Activated naive CD8-positive, alpha-beta T cell (primary cell): ENCODE data around the gene CACNA1B.

ENCODE experiments used
- H3K27ac Mint-ChIP-seq: one replicate; pipeline ENCODE4 v1.8.0; 2021; ENCODE audit warnings: mixed read lengths
- H3K27me3 Mint-ChIP-seq: one replicate; pipeline ENCODE4 v1.8.0; 2021; ENCODE audit warnings: mixed read lengths
- H3K36me3 Mint-ChIP-seq: one replicate; pipeline ENCODE4 v1.8.0; 2021; ENCODE audit warnings: mixed read lengths
- H3K4me1 Mint-ChIP-seq: one replicate; pipeline ENCODE4 v1.8.0; 2021; ENCODE audit warnings: low read depth, mixed read lengths
- H3K4me3 Mint-ChIP-seq: one replicate; pipeline ENCODE4 v1.8.0; 2021; ENCODE audit warnings: mild to moderate bottlenecking, mixed read lengths
- H3K9me3 Mint-ChIP-seq: one replicate; pipeline ENCODE4 v1.8.0; 2021; ENCODE audit warnings: low read depth, mixed read lengths

The CACNA1B gene

DNA sequence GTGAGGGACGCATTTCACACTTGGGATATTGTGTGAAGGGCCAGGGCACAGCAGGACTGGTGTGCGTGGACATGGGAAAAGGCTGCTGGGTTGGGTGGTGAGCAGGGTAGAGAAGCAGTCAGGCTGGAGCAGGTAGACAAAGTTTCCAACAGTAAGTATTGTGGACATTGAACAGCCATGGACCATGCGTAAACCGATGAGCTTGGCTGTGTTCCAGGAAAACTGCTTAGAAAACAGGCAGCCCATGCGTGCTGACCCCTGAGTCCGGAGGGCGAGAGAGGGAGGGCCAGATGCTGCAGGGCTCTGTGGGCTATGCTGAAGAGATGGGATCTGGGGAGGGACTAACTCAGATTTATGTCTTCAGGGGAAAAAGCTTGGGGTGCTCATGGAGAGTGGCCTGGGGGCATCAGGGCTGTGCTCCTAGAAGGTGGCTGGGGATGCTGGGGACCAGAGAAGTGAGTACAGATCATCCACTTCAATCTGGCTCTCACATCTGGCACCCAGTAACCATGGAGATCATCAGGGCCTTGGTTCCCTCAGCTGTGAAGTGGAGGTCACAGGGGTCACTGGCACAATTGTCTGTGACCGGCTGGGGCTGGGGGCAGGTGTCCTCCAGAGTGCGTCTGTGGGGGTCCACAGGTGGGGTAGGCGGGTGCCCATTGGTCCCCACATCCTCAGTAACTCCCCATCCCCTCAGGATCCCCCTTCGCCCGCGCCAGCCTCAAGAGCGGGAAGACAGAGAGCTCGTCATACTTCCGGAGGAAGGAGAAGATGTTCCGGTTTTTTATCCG is 93.3 kb downstream of the CACNA1B start:
- Mint-ChIP-seq H3K27ac (no peak overlapping the region), H3K36me3 (no peaks in the 10 kb centered on the region), H3K27me3 (peaks cover 4% of the 10 kb centered on the region), H3K4me1 (no peaks in the 10 kb centered on the region), H3K4me3 (no peak overlapping the region), H3K9me3 (no peaks in the 10 kb centered on the region)

DNA sequence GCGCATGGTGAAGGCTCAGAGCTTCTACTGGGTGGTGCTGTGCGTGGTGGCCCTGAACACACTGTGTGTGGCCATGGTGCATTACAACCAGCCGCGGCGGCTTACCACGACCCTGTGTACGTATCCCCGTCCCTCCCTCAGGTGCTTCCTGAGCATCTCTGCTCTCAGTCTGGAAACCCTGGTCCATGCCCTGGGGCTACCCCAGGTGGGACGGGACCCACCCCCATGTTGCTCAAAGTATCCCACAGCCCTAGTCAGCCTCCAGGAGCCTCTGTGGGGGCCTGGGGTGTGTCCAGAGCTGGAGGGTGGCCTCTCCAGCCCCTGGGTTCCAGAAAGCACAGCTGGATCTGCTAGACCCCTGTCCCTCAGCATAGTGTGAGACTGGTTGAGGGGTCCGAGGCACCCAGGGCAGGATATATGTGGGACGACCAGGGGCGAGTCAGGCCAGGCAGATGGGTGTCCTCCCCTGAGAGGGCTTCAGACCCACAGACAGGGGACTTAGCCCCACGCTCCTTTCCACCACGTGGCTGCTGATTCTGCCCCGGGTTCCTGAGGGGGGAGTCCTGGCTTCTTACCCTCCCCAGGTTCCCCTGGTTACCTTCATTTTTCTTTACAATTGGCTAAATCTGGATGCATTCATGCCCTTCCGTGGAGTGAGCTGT is 94.0 kb downstream of the CACNA1B start:
- peaks cover 4% of the 10 kb centered on the region for H3K27me3 Mint-ChIP-seq
- no peak overlapping the region for H3K27ac Mint-ChIP-seq
- no peaks in the 10 kb centered on the region for H3K9me3 Mint-ChIP-seq
- no peak overlapping the region for H3K4me3 Mint-ChIP-seq
- H3K4me1 Mint-ChIP-seq = no peaks in the 10 kb centered on the region
- no peaks in the 10 kb centered on the region for H3K36me3 Mint-ChIP-seq

DNA sequence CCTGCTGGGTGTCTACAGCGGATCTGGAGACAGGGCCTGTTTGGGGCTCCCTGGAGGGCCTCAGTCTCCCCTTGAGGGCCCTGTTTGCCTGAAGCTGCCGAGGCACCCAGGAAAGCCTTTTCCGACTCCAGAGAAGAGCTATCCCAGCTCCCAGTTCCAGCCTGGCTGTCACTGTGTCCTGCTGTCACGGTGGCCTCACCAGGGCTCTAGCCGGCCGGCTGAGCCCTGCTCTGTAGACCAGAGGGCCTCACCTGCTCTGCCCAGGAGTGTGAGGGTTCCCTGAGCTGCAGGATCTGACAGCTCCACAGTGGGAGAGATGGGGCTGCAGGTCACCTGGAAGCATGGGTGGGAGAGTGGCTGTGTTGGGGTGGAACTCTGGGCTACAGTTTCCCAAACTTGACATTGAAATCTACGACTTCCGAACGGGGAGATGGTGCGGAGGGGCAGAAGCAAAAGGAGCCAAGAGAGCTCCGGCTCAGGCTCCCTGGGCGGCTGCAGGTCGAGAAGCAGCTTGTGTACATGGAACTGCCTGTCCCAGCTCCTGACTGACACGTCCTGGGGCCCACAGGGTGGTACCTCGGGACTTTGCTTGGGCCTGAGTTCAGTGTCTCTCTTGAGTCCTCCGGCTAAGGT is 94.9 kb downstream of the CACNA1B start:
- H3K9me3 Mint-ChIP-seq = no peaks in the 10 kb centered on the region
- no peak overlapping the region for H3K27ac Mint-ChIP-seq
- no peak overlapping the region for H3K4me3 Mint-ChIP-seq
- no peaks in the 10 kb centered on the region for H3K4me1 Mint-ChIP-seq
- peaks cover 2% of the 10 kb centered on the region for H3K27me3 Mint-ChIP-seq
- H3K36me3 Mint-ChIP-seq = no peaks in the 10 kb centered on the region

DNA sequence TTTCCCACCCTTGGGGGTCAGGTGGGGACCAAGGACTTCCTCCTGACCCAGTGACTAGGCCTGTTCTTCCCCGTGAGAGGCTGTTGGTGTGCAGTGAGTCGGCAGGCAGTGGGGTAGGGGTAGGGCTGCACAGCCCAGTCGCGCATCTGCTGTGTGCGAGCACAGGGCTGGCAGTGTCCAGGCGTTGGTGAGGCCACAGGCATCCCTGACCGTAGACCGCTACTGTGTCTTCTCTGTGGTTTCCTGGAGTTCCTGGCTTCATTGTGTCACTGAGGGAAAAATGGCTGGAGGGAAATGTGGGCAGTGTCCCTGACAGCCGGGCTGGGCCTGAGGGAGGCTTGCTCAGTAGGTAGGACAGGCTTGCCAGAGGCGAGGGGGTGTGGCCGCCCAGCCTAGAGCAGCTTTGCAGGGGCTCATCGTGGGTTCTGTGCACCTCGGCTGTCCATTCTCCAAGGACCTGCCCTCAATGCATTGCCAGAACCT is 95.4 kb downstream of the CACNA1B start:
- H3K4me3 Mint-ChIP-seq = no peak overlapping the region
- H3K9me3 Mint-ChIP-seq = no peaks in the 10 kb centered on the region
- H3K27me3 Mint-ChIP-seq = peaks cover 2% of the 10 kb centered on the region
- no peaks in the 10 kb centered on the region for H3K36me3 Mint-ChIP-seq
- no peak overlapping the region for H3K27ac Mint-ChIP-seq
- no peaks in the 10 kb centered on the region for H3K4me1 Mint-ChIP-seq

DNA sequence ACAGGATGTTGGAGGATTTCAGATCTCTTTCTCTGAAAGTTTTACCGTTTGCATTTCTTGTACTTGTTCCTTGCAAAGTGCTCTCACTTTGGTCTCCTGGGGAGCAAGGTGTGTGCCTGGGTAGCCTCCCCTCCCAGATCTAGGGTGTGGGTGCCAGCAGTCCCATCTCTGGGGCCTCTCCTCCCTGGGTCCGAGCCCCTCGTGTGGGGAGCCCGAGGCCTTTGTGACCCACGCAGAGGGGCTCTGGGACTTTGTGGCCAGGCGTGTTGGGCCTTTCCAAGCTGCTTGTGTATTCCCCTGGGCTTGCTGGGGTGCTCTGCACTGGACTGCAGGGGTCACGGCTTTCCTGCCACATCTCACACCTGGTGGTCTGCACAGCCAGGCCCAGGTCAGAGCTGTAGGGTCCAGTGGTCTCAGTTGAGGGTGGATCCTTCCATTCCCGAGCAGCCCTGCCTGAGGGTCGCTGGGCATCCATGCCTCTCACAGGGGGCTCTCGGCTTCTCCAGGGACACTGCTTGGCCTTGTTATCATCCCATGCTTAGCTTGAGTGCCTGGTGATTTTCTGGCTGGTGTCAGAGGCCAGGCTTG is 96.3 kb downstream of the CACNA1B start:
- Mint-ChIP-seq H3K9me3 (no peaks in the 10 kb centered on the region), H3K27me3 (peaks cover 2% of the 10 kb centered on the region), H3K4me3 (no peak overlapping the region), H3K36me3 (no peaks in the 10 kb centered on the region), H3K27ac (no peak overlapping the region), H3K4me1 (no peaks in the 10 kb centered on the region)

DNA sequence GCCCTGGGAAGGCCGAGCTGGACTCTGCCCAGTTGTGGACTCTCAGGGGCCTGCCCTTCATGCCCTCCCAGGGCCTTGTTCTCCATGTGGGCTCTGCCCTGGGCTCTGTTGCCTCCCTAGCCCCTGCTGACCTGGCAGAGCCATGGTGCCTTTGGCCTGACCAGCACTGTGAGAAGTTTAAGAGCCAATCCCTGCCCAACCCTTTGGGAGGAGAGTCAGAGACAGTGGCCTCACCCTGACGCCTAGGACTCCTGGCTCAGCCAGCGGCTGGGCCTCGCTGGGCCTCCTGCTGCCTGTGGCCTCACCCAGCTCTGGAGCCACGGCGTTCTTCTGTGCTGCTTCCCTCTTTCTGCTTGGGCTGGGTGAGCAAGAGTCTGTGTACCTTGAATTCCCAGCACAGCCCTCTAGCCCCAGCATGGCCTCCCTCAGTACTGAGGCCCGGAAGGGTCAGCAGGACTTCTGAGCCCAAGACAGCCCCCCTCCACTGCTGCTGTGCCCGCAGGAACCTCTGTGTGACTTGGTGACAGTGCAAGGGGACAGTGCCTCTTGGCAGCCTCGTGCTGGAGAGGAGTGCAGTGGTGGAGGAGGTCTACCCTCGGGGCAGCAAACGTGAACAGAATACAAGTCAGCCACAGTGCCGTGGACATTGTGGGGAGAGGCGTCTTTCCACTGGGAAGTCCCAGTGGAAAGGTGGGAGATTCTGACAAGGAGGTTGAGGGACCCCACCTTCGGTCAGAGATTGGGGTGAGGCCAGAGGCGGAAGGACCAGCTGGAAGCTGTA is 97.4 kb downstream of the CACNA1B start:
- Mint-ChIP-seq H3K27me3 (no peaks in the 10 kb centered on the region), H3K36me3 (no peaks in the 10 kb centered on the region), H3K4me3 (no peak overlapping the region), H3K9me3 (no peaks in the 10 kb centered on the region), H3K4me1 (no peaks in the 10 kb centered on the region), H3K27ac (no peak overlapping the region)

DNA sequence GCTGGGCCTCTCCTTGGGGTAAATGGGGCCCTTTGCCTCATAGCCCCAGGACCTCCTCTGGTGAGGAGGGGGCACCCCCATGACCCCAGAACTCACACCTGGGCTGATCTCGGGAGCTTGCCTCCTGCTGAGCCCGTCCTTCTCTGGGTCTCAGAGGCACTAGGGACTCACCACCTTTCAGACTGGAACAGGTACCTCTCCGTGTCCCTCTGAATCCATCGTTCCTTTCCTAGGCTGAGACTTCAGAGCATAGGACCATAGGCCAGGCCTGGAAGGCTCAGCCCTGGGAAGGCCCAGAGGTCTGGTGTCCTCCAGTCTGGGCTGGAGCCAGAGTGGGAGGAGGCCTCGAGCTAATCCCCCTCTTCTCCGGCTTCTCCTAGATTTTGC is 97.9 kb downstream of the CACNA1B start:
- no peaks in the 10 kb centered on the region for H3K4me1 Mint-ChIP-seq
- no peak overlapping the region for H3K4me3 Mint-ChIP-seq
- H3K9me3 Mint-ChIP-seq = no peaks in the 10 kb centered on the region
- no peaks in the 10 kb centered on the region for H3K27me3 Mint-ChIP-seq
- H3K27ac Mint-ChIP-seq = no peak overlapping the region
- H3K36me3 Mint-ChIP-seq = no peaks in the 10 kb centered on the region

DNA sequence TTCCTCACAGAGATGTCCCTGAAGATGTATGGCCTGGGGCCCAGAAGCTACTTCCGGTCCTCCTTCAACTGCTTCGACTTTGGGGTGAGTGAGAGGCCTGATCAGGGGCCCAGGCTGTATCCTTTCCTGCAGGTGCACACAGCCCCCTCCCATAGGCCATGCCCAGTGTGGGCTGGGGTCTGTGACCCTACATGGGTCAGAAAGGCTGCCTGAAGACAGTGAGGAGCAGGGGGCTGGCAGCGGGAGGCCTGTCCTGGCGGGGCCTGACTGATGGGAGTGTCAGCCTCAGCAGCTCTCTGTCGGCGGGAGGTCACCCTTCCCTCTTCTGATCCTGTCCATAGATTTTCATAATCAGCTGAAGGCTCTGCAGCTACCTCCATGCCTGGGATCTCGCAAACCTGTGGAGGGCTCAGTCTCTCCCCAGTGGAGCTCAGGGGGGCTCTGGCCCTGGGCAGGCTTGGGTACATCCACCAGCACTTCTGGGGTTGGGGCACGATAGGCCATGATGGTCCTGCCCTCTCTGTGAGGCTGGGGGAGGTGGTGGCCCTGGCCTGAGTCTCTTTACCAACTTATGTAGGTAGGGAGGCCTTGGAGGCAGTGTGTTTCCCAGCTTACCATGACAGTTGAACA is 98.5 kb downstream of the CACNA1B start:
- no peaks in the 10 kb centered on the region for H3K36me3 Mint-ChIP-seq
- no peaks in the 10 kb centered on the region for H3K9me3 Mint-ChIP-seq
- no peaks in the 10 kb centered on the region for H3K27me3 Mint-ChIP-seq
- no peak overlapping the region for H3K4me3 Mint-ChIP-seq
- no peaks in the 10 kb centered on the region for H3K4me1 Mint-ChIP-seq
- H3K27ac Mint-ChIP-seq = no peak overlapping the region

DNA sequence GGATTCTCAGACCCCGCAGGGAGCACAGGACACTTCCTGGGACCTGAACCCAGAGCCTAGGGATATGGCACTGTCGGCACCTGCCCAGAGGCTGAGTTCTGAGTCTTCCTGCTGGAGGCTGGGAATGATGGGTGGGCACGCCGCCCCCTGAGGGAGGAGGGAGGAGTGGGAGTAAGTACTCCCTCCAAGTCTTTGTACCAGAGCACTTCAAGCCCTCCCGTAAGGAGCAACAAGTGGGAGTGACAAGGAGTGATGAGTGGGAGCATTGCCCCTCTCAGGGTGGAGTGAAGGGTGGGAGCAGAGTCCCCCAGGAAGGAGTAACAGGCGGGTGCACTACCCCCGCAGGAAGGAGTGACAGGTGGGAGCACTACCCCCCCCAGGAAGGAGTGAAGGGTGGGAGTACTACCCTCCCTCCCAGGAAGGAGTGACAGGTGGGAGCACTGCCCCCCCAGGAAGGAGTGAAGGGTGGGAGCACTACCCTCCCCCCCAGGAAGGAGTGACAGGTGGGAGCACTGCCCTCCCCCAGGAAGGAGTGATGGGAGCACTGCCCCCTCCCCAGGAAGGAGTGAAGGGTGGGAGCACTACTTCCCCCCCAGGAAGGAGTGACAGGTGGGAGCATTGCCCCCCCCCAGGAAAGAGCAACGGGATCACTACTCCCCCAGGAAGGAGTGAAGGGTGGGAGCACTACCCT is 100.1 kb downstream of the CACNA1B start:
- no peak overlapping the region for H3K4me3 Mint-ChIP-seq
- peaks cover 3% of the 10 kb centered on the region for H3K27me3 Mint-ChIP-seq
- no peaks in the 10 kb centered on the region for H3K4me1 Mint-ChIP-seq
- no peaks in the 10 kb centered on the region for H3K9me3 Mint-ChIP-seq
- H3K36me3 Mint-ChIP-seq = no peaks in the 10 kb centered on the region
- H3K27ac Mint-ChIP-seq = no peak overlapping the region

DNA sequence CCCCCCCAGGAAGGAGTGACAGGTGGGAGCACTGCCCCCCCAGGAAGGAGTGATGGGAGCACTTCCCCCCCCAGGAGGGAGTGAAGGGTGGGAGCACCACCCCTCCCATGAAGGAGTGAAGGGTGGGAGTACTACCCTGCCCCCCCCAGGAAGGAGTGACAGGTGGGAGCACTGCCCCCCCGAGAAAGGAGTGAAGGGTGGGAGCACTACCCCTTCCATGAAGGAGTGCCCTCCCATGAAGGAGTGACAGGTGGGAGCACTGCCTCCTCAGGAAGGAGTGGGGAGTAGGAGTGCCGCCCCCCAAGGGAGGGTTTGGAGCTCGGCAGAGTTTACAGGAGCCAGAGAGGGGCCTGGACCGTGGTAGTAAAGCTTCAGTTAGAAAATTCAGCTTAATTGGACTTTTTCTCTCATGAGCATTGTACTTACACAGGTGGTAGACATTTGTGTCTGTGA is 100.7 kb downstream of the CACNA1B start:
- Mint-ChIP-seq H3K27ac (no peak overlapping the region), H3K36me3 (no peaks in the 10 kb centered on the region), H3K4me3 (no peak overlapping the region), H3K9me3 (no peaks in the 10 kb centered on the region), H3K27me3 (peaks cover 3% of the 10 kb centered on the region), H3K4me1 (no peaks in the 10 kb centered on the region)

DNA sequence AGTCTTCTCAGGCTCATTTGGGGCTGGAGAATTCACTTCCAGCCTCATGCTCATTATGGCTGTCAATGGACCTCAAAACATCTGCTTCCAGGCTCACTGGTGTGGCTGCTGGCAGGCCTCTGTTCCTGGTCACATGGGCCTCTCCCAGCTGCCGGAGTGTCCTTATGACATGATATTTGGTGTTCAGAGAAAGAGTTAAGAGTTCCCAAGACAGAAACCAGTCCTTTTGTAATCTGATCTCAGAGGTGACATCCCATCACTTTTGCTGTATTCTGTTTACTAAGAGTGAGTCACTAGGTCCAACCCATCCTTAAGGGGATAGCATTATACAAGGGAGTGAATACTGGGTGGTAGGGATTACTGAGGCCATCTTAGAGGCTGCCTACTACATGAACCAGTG is 104.6 kb downstream of the CACNA1B start:
- Mint-ChIP-seq H3K27ac (no peak overlapping the region), H3K4me1 (no peaks in the 10 kb centered on the region), H3K9me3 (no peaks in the 10 kb centered on the region), H3K27me3 (peaks cover 8% of the 10 kb centered on the region), H3K36me3 (no peaks in the 10 kb centered on the region), H3K4me3 (no peak overlapping the region)

DNA sequence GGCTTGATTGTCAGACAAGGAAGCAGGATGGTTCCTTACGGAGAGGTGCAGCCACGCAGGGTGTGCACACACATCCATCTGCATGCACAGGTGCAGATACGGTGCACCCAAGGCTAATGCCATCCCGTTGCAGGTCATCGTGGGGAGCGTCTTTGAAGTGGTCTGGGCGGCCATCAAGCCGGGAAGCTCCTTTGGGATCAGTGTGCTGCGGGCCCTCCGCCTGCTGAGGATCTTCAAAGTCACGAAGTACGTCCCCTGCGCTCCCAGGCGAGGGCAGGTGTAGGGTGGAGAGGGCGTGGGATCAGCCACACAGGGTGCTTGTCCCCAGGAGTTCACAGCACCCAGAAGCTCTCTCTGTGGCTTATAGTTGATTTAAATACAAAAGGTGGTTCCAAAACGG is 106.4 kb downstream of the CACNA1B start:
- no peak overlapping the region for H3K27ac Mint-ChIP-seq
- peaks cover 2% of the 10 kb centered on the region for H3K4me1 Mint-ChIP-seq
- no peak overlapping the region for H3K4me3 Mint-ChIP-seq
- peaks cover 15% of the 10 kb centered on the region for H3K27me3 Mint-ChIP-seq
- no peaks in the 10 kb centered on the region for H3K9me3 Mint-ChIP-seq
- no peaks in the 10 kb centered on the region for H3K36me3 Mint-ChIP-seq

DNA sequence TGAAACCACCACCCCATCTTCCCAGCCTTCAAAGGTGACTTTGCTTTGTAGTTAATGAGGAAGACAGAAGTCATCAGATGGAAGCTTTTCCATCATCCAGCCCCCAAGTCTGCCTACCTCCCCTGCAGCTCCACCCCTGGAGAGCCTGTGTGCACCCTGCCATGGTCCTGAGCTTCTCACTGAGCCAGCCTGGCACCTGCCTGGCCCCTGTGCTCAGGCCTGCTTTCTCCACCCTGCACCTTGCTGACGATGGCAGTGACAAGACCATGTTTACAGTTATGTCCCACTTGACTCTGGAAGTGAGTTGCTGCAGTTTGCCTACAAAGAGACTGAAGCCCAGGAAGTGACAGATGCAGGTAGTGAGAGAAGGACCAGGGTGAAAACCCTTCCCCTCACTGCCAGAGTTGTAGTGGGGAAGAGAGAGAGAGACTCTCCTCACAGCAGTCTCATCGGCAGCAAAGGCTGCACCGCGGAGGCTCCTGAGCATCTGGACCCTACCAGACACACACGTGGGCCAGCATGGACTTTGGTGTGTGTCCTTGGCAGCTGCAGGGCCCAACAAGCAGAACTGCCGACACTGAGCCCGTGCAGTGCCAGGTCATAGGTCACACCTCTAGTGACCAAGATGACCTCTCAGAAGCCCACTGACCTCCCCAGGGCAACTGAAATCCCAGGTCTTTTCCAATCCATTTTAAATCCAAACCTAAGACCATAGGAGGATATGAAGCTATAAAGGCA is 107.1 kb downstream of the CACNA1B start:
- Mint-ChIP-seq H3K27ac (no peak overlapping the region), H3K27me3 (peaks cover 22% of the 10 kb centered on the region), H3K4me3 (no peak overlapping the region), H3K36me3 (no peaks in the 10 kb centered on the region), H3K4me1 (peaks cover 3% of the 10 kb centered on the region), H3K9me3 (no peaks in the 10 kb centered on the region)
